NOMO-1 treated with dmso at 0.1 percent for 144 hours (cell line): ENCODE results near the gene ZNF594.
"Not testable (repeated sequence)": the region's sequence is repeated elsewhere in the genome, so short reads cannot be mapped to it uniquely, and the experiment has no call there.

Experiments used
- DNase-seq: peaks from one replicate; lab custom pipeline; 2025; ENCODE audit not compliant: unreplicated experiment; lab: John Stamatoyannopoulos, UW

Gene ZNF594

DNA sequence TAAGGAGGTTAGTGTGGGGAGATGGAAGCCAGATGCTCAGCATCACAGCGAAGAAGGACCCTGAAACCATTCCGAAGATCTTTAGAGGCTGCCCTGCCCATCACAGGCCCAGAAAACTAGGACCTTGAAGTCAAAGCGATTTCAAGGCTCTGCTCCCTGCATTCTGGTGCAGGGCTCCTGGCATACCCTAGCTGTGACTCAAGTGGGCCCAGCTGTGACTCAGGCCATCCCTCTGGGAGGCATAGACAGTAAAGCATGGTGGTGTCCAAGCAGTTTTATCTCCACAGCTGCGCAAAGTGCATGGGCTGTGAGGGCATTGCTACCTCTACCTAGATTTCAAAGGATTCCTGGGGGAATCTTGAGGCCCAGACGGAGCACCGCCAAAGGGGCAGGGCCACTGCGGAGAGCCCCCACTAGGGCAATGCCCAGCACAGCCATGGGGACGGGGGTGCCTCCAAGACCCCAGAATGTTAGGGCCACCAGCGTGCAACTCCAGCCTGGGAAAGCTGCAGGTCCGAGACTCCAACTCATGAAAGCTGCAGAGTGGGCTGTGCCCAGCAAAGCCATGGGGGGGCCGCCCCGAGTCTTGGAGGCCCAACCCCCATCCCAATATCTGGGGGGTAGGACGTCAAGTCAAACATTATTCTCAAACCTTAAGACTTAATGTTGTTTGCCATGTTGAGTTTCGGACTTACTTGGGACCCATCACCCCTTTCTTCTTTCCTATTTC lies 11.7 kb upstream of the ZNF594 start:
- no peak for DNase-seq

DNA sequence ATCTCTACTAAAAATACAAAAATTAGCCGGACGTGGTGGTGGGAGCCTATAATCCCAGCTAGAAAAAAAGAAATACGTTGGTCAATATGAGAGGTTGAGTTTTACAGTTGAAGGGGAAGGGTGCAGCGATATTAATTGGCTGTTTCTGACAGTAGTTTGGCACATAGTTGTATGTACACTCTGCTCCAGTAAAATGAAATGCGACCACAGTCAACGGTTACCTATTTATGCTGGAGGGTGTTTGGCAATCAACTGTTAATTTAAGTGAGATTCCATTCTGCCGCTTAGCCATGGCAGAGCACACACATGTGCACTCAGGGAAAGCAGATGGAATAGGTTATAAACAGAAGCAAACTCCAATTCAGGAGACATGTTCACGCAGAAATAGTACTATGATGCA lies 9.3 kb upstream of the ZNF594 start:
- no peak for DNase-seq

GRCh38 chr17:5200360-5200759 lies 8.7 kb upstream of the ZNF594 start:
- DNase-seq, result no peak

DNA sequence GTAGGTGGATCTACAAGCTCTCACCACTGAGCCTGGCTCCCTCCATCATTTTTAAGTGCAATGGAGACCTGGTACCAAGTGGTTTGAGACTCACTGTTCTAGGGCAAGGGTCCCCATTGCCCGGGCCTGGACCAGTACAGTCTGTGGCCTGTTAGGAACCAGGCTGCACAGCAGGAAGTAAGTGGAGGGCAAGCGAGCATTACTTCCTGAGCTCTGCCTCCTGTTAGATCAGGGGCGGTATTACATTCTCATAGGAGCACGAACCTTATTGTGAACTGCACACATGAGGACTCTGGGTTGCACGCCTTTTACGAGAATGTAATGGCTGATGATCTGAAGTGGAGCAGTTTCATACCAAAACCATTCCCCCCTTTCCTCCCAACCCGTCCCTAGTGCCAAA lies 6.8 kb upstream of the ZNF594 start:
- DNase-seq, result no peak

DNA sequence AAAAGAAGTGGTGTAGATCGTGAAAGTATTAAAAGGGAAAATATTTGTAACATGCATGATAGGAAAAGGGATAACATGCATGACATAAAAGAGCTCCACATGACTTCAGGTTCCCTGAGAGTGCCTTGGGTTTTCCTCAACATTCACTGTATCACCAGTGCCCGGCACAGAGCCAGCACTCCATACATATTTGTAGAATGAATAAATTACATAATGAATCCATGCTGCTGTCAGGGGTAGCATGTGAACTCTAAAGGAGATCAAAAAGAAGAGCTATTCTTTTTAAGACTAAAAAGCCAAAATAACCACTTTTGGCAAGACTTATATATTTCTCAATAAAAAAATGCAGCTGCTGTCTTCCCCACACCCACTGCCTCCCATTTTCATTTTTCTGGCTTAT lies 2.7 kb upstream of the ZNF594 start:
- DNase-seq, result no peak

DNA sequence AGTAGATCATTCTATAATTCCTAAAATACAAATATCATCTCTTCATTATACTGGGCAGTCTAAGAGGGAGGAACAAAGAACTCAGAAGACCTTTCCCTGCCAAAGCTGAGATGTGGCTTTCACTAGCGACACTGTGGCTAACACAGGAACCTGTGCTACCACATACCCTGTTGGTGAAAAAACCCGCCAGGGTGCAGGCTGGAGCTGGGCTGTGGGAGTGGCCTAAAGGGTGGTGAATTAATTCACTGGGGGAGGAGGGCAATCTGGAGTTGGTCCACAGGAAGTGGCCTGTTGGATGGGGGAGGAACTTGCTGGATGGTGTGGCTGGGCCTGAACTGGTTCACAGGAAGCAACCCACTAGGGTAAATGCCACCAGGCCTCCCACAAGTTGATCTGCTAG lies 7.4 kb downstream of the ZNF594 start:
- no peak for DNase-seq

DNA sequence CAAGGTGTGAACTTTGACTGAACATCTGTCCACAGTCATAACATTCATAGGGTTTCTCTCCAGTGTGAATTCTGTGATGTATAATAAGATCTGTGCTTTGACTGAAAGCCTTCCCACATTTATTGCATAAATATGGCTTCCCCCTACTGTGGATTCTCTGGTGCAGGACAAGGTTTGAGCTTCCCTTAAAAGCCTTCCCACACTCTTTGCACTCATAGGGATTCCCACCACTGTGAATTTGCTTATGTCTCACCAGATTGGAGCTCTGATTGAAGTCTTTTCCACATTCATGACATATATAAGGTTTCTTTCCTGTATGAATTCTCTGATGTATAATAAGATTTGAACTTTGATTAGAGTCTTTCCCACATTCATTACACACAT lies 8.3 kb downstream of the ZNF594 start:
- DNase-seq, result no peak

- no peak for DNase-seq
These were observed 8.9 kb downstream of the ZNF594 start for GRCh38 chr17:5182597-5183409.

- no peak for DNase-seq
These were observed 10.0 kb downstream of the ZNF594 start for GRCh38 chr17:5181509-5182305.

- no peak for DNase-seq
These were observed 12.7 kb downstream of the ZNF594 start for GRCh38 chr17:5179003-5179402.

DNA sequence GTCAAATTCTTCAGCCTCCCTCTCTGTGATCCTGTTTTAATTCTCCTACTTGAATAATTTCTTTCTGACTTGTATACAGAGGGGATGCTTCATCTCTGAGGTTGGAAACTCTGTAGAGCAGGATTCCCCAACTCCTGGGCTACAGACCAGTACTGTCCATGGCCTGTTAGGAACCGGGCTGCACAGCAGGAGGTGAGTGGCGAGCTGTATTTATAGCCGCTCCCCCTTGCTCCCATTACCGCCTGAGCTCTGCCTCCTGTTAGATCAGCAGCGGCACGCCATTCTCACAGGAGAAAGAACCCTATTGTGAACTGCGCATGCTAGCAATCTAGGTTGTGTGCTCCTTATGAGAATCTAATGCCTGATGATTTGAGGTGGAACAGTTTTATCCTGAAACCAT lies 16.6 kb downstream of the ZNF594 start:
- not testable (repeated sequence) for DNase-seq

- not testable (repeated sequence) for DNase-seq
These were observed 25.7 kb downstream of the ZNF594 start for GRCh38 chr17:5165791-5166564.

DNA sequence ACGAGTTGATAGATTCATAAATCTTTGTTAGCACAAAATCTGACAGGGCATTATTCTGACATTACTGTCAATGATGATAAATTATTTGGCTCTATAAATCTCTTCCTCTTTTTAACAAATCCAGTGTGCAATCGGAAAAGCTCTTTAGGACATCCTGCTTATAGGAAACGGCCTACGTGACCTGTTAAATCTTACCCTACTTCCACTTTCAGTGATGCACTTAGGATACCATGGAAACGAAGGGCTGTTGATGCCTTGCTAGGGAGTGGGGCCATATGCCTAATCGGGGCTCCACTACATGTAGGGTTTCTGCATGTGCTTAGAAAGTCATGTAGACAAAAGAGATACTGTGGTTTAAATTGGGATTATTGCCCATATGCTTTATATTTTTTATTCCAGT lies 27.2 kb downstream of the ZNF594 start:
- DNase-seq, result no peak

- DNase-seq, result not testable (repeated sequence)
These were observed 29.9 kb downstream of the ZNF594 start for GRCh38 chr17:5161793-5162192.

DNA sequence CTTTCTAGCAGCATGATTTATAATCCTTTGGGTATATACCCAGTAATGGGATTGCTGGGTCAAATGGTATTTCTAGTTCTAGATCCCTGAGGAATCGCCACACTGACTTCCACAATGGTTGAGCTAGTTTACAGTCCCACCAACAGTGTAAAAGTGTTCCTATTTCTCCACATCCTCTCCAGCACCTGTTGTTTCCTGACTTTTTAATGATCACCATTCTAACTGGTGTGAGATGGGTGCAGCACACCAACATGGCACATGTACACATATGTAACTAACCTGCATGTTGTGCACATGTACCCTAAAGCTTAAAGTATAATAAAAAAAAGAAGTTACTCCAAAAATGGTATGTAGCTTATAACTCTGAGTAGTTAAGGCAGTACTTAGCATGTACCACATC lies 31.0 kb downstream of the ZNF594 start:
- not testable (repeated sequence) for DNase-seq

DNA sequence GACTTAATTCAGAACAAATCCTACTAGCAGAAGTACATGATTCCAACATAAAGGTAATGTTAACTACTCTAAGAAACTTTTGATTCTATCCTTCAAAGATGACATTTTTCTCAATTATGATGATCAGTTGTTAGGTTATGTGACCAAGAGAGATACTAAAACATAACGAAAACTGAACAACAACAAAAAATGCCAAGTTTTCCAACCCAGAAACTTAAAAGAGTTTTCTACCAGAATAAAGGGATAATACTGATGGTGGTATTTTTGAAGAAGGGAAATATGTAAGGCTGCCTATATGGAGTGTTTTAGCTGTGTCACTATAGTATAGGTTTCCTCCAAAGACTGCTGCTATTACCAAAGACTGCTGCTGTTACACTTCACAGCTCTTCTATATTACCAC lies 45.5 kb downstream of the ZNF594 start:
- not testable (repeated sequence) for DNase-seq

- not testable (repeated sequence) for DNase-seq
These were observed 48.8 kb downstream of the ZNF594 start for GRCh38 chr17:5142877-5143276.

- no peak for DNase-seq
These were observed 52.3 kb downstream of the ZNF594 start for GRCh38 chr17:5139458-5139732.

DNA sequence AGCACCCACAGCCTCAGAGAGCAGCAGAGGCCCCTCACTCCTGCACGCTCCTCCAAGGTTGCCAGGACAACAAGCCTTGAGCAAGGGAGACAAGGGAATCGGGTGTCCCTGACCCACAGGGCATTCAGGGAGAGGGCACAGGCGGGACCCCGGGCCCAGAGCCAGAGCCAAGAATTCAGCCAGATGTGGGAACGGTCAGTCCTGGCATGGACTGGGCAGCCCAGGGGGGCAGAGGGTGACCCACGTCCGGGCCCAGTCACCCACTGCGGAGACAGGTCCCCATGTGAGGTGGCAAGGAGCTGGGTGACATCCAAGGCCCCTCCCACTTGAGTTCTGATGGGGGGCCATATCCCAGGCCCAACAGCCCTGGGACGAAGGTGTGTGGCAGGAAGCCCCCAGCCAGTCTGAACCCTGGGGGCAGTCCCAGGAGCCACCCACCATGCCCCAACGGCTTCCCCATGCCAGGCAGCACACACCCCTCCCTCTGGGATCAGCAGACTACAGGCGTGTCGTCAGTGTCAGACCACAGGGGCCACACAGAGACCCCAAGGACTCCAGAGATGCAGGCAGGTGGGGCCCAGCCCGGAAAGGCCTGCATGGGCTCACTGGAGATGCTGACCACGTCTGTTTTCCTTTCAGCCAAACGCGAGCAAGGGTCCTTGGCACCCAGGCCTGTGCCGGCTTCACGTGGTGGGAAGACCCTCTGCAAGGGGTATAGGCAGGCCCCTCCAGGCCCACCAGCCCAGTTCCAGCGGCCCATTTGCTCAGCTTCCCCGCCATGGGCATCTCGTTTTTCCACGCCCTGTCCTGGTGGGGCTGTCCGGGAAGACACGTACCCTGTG lies 52.8 kb downstream of the ZNF594 start:
- no peak for DNase-seq

- DNase-seq, result not testable (repeated sequence)
These were observed 53.5 kb downstream of the ZNF594 start for GRCh38 chr17:5138198-5138544.
